ENCODE measurements around the gene TYRO3.

The TYRO3 gene

GRCh38 chr15:41627203-41627602, 68.2 kb downstream of the TYRO3 start:
- Histone ChIP-seq H3K23ac (ENCODE audit: low read length) (no peak overlapping the region), H2BK120ac (ENCODE audit: low read depth, low read length) (no peak overlapping the region), H2BK15ac (replicated peaks; ENCODE audit: low read depth) (no peak overlapping the region), H3K4me1 (ENCODE audit: control insufficient read depth, low read depth, low read length) (peaks cover 7% of the 10 kb centered on the region), H3K56ac (ENCODE audit: low read length) (no peak overlapping the region), H3K36me3 (ENCODE audit: control insufficient read depth, insufficient read depth, low read length) (no peaks in the 10 kb centered on the region), H3K4me2 (ENCODE audit: low read length) (no peak overlapping the region), H3K18ac (ENCODE audit: low read length) (no peak overlapping the region), H4K8ac (ENCODE audit: low read depth, low read length) (no peak overlapping the region), H2BK5ac (ENCODE audit: low read length) (no peak overlapping the region), H3K4ac (ENCODE audit: low read depth, low read length) (no peak overlapping the region), H3K27me3 (ENCODE audit: insufficient read depth, low read length, poor library complexity) (no peaks in the 10 kb centered on the region), H3K27ac (ENCODE audit: low read depth, low read length) (no peak overlapping the region), H2AK5ac (ENCODE audit: low read length) (no peak overlapping the region), H3K79me2 (ENCODE audit: control insufficient read depth, insufficient read depth, low read length) (no peaks in the 10 kb centered on the region), H4K5ac (ENCODE audit: low read length) (no peak overlapping the region), H3K4me3 (ENCODE audit: low read length) (no peak overlapping the region), H3K9ac (ENCODE audit: low read length) (no peak overlapping the region), H3K79me1 (ENCODE audit: low read length) (no peaks in the 10 kb centered on the region)
- no peak for DNase-seq
- no CpG with 5 or more reads among the region's 1 CpG for WGBS (ENCODE audit: extremely low coverage, insufficient coverage, low lambda C conversion rate)

- H2BK15ac ChIP-seq (replicated peaks; ENCODE audit: low read depth), result no peak overlapping the region
- no peaks in the 10 kb centered on the region for H3K79me1 ChIP-seq (ENCODE audit: low read length)
- WGBS (ENCODE audit: extremely low coverage, insufficient coverage, low lambda C conversion rate), result no CpG with 5 or more reads among the region's 4 CpGs
- H2AK5ac ChIP-seq (ENCODE audit: low read length), result no peak overlapping the region
- H3K23ac ChIP-seq (ENCODE audit: low read length), result no peak overlapping the region
- H2BK5ac ChIP-seq (ENCODE audit: low read length), result no peak overlapping the region
- no peaks in the 10 kb centered on the region for H3K79me2 ChIP-seq (ENCODE audit: control insufficient read depth, insufficient read depth, low read length)
- H3K4ac ChIP-seq (ENCODE audit: low read depth, low read length), result no peak overlapping the region
- no peaks in the 10 kb centered on the region for H3K27me3 ChIP-seq (ENCODE audit: insufficient read depth, low read length, poor library complexity)
- H3K27ac ChIP-seq (ENCODE audit: low read depth, low read length), result no peak overlapping the region
- no peak overlapping the region for H3K18ac ChIP-seq (ENCODE audit: low read length)
- no peak overlapping the region for H3K4me2 ChIP-seq (ENCODE audit: low read length)
- no peak overlapping the region for H3K9ac ChIP-seq (ENCODE audit: low read length)
- H2BK120ac ChIP-seq (ENCODE audit: low read depth, low read length), result no peak overlapping the region
- peaks cover 11% of the 10 kb centered on the region for H3K4me1 ChIP-seq (ENCODE audit: control insufficient read depth, low read depth, low read length)
- no peak overlapping the region for H3K56ac ChIP-seq (ENCODE audit: low read length)
- no peak overlapping the region for H3K4me3 ChIP-seq (ENCODE audit: low read length)
- H3K36me3 ChIP-seq (ENCODE audit: control insufficient read depth, insufficient read depth, low read length), result no peaks in the 10 kb centered on the region
- H4K5ac ChIP-seq (ENCODE audit: low read length), result no peak overlapping the region
- no peak overlapping the region for H4K8ac ChIP-seq (ENCODE audit: low read depth, low read length)
- DNase-seq, result no peak
Measured at GRCh38 chr15:41629463-41629862, 70.5 kb downstream of the TYRO3 start.

GRCh38 chr15:41629883-41630282, 70.9 kb downstream of the TYRO3 start:
- H3K4me2 ChIP-seq (ENCODE audit: low read length), result no peak overlapping the region
- no peak overlapping the region for H3K23ac ChIP-seq (ENCODE audit: low read length)
- H3K36me3 ChIP-seq (ENCODE audit: control insufficient read depth, insufficient read depth, low read length), result no peaks in the 10 kb centered on the region
- H3K4me1 ChIP-seq (ENCODE audit: control insufficient read depth, low read depth, low read length), result peaks cover 12% of the 10 kb centered on the region
- no peak overlapping the region for H2BK5ac ChIP-seq (ENCODE audit: low read length)
- H3K79me2 ChIP-seq (ENCODE audit: control insufficient read depth, insufficient read depth, low read length), result no peaks in the 10 kb centered on the region
- peak; percentile 69 for DNase-seq
- H3K27ac ChIP-seq (ENCODE audit: low read depth, low read length), result no peak overlapping the region
- no peak overlapping the region for H2AK5ac ChIP-seq (ENCODE audit: low read length)
- no peaks in the 10 kb centered on the region for H3K27me3 ChIP-seq (ENCODE audit: insufficient read depth, low read length, poor library complexity)
- H3K79me1 ChIP-seq (ENCODE audit: low read length), result no peaks in the 10 kb centered on the region
- no peak overlapping the region for H3K9ac ChIP-seq (ENCODE audit: low read length)
- H3K56ac ChIP-seq (ENCODE audit: low read length), result no peak overlapping the region
- no peak overlapping the region for H4K5ac ChIP-seq (ENCODE audit: low read length)
- H4K8ac ChIP-seq (ENCODE audit: low read depth, low read length), result no peak overlapping the region
- no CpG with 5 or more reads among the region's 5 CpGs for WGBS (ENCODE audit: extremely low coverage, insufficient coverage, low lambda C conversion rate)
- no peak overlapping the region for H3K4me3 ChIP-seq (ENCODE audit: low read length)
- no peak overlapping the region for H2BK120ac ChIP-seq (ENCODE audit: low read depth, low read length)
- H3K4ac ChIP-seq (ENCODE audit: low read depth, low read length), result no peak overlapping the region
- no peak overlapping the region for H2BK15ac ChIP-seq (replicated peaks; ENCODE audit: low read depth)
- H3K18ac ChIP-seq (ENCODE audit: low read length), result no peak overlapping the region

- H3K36me3 ChIP-seq (ENCODE audit: control insufficient read depth, insufficient read depth, low read length), result no peaks in the 10 kb centered on the region
- no peak overlapping the region for H3K27ac ChIP-seq (ENCODE audit: low read depth, low read length)
- H2BK5ac ChIP-seq (ENCODE audit: low read length), result no peak overlapping the region
- H2BK120ac ChIP-seq (ENCODE audit: low read depth, low read length), result no peak overlapping the region
- H3K4ac ChIP-seq (ENCODE audit: low read depth, low read length), result no peak overlapping the region
- no peak overlapping the region for H2AK5ac ChIP-seq (ENCODE audit: low read length)
- no peak overlapping the region for H3K4me3 ChIP-seq (ENCODE audit: low read length)
- peaks cover 12% of the 10 kb centered on the region for H3K4me1 ChIP-seq (ENCODE audit: control insufficient read depth, low read depth, low read length)
- no peaks in the 10 kb centered on the region for H3K79me2 ChIP-seq (ENCODE audit: control insufficient read depth, insufficient read depth, low read length)
- no peak overlapping the region for H3K56ac ChIP-seq (ENCODE audit: low read length)
- no peaks in the 10 kb centered on the region for H3K79me1 ChIP-seq (ENCODE audit: low read length)
- H3K23ac ChIP-seq (ENCODE audit: low read length), result no peak overlapping the region
- H3K27me3 ChIP-seq (ENCODE audit: insufficient read depth, low read length, poor library complexity), result no peaks in the 10 kb centered on the region
- DNase-seq, result no peak
- H2BK15ac ChIP-seq (replicated peaks; ENCODE audit: low read depth), result no peak overlapping the region
- H3K18ac ChIP-seq (ENCODE audit: low read length), result no peak overlapping the region
- no peak overlapping the region for H3K4me2 ChIP-seq (ENCODE audit: low read length)
- WGBS (ENCODE audit: extremely low coverage, insufficient coverage, low lambda C conversion rate), result no CpG with 5 or more reads among the region's 3 CpGs
- H3K9ac ChIP-seq (ENCODE audit: low read length), result no peak overlapping the region
- no peak overlapping the region for H4K8ac ChIP-seq (ENCODE audit: low read depth, low read length)
- H4K5ac ChIP-seq (ENCODE audit: low read length), result no peak overlapping the region
Measured at GRCh38 chr15:41630616-41631217, 71.7 kb downstream of the TYRO3 start.

GRCh38 chr15:41631880-41632470, 73.0 kb downstream of the TYRO3 start:
- Histone ChIP-seq H2AK5ac (ENCODE audit: low read length) (no peak overlapping the region), H3K23ac (ENCODE audit: low read length) (no peak overlapping the region), H2BK15ac (replicated peaks; ENCODE audit: low read depth) (no peak overlapping the region), H3K27ac (ENCODE audit: low read depth, low read length) (no peak overlapping the region), H3K4me2 (ENCODE audit: low read length) (no peak overlapping the region), H3K4me1 (ENCODE audit: control insufficient read depth, low read depth, low read length) (peaks cover 12% of the 10 kb centered on the region), H3K9ac (ENCODE audit: low read length) (no peak overlapping the region), H3K18ac (ENCODE audit: low read length) (no peak overlapping the region), H3K79me2 (ENCODE audit: control insufficient read depth, insufficient read depth, low read length) (no peaks in the 10 kb centered on the region), H3K27me3 (ENCODE audit: insufficient read depth, low read length, poor library complexity) (no peaks in the 10 kb centered on the region), H2BK5ac (ENCODE audit: low read length) (no peak overlapping the region), H4K5ac (ENCODE audit: low read length) (no peak overlapping the region), H4K8ac (ENCODE audit: low read depth, low read length) (no peak overlapping the region), H3K4ac (ENCODE audit: low read depth, low read length) (no peak overlapping the region), H3K79me1 (ENCODE audit: low read length) (no peaks in the 10 kb centered on the region), H3K36me3 (ENCODE audit: control insufficient read depth, insufficient read depth, low read length) (no peaks in the 10 kb centered on the region), H3K4me3 (ENCODE audit: low read length) (no peak overlapping the region), H2BK120ac (ENCODE audit: low read depth, low read length) (no peak overlapping the region), H3K56ac (ENCODE audit: low read length) (no peak overlapping the region)
- no peak for DNase-seq
- no CpG with 5 or more reads among the region's 3 CpGs for WGBS (ENCODE audit: extremely low coverage, insufficient coverage, low lambda C conversion rate)

Data from mesendoderm (in vitro differentiated cells).